IPS-20b (cell line): ENCODE data around the gene PRL.

Experiments
- H3K27ac ChIP-seq: one replicate; pipeline ENCODE4 v1.5.1; 2013; ENCODE audit warnings: low read length
- H3K27me3 ChIP-seq: 2 replicates; pipeline ENCODE4 v1.6.1; 2013; ENCODE audit warnings: mild to moderate bottlenecking, low read length, inconsistent platforms; ENCODE audit not compliant: insufficient read depth
- H3K36me3 ChIP-seq: 2 replicates; pipeline ENCODE4 v1.6.1; 2013; ENCODE audit warnings: low read depth, mild to moderate bottlenecking, inconsistent platforms, low read length, moderate library complexity; ENCODE audit not compliant: insufficient read depth
- H3K4me1 ChIP-seq: 2 replicates; pipeline ENCODE4 v1.6.1; 2013; ENCODE audit warnings: mild to moderate bottlenecking, control low read depth, inconsistent platforms, low read length, moderate library complexity; ENCODE audit not compliant: insufficient read depth
- H3K4me3 ChIP-seq: 2 replicates; pipeline ENCODE4 v1.5.1; 2013; ENCODE audit warnings: mild to moderate bottlenecking, low read length, inconsistent platforms
- H3K9ac ChIP-seq: 2 replicates; pipeline ENCODE4 v1.6.1; 2013; ENCODE audit warnings: low read depth, mild to moderate bottlenecking, inconsistent platforms, low read length, moderate library complexity
- H3K9me3 ChIP-seq: 2 replicates; pipeline ENCODE4 v1.6.1; 2013; ENCODE audit warnings: mild to moderate bottlenecking, low read depth, low read length, inconsistent platforms; ENCODE audit not compliant: insufficient read depth

Gene PRL

DNA sequence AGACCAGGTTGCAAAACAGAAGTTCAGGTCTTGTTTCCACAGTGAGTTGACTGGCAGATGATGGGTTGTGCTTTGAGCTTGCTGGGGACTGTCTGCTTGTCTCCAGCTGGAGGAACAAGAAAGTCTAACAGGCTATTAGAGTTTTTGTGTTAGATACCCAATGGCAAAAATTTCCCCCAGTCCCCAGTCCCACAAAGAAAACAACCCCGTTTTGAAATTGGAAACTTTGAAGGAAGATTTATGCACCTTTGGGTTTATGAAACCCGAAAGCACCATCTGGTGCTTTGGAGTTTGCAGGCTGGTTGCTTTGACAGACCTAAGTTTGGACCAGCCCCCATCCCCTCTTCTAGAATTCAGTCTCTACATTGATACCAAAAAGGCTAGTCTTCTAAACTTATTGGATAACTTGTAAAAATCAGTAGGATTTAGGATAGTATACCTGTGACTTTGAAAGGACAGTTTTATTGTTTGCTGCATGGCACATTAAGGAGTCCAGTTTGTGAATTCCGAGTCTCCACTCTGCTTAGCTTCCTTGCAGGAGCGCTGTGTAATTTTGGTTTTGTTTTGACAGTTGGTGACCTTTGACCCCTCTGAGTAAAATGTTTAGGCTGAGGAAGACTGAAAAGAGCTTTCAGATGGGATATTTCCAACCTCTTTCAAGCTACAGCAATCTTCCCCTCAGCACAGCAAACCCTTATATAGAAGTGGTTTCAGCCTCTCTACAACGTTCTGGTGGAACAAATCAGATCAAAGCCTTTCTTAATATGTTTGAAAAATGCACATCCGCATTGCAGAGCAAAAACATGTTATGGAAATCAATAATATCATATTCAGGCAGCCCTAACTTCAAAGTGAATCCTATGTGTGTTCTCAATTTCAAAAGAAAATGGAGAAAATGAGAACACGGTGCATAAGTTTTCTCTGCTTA, 25.5 kb upstream of the PRL start:
- Histone ChIP-seq H3K9me3 (no peaks in the 10 kb centered on the region; the same call in 1 of the 2 replicates), H3K4me1 (no peaks in the 10 kb centered on the region), H3K4me3 (no peak overlapping the region), H3K27me3 (no peaks in the 10 kb centered on the region), H3K36me3 (no peaks in the 10 kb centered on the region), H3K27ac (no peak overlapping the region), H3K9ac (no peak overlapping the region)

DNA sequence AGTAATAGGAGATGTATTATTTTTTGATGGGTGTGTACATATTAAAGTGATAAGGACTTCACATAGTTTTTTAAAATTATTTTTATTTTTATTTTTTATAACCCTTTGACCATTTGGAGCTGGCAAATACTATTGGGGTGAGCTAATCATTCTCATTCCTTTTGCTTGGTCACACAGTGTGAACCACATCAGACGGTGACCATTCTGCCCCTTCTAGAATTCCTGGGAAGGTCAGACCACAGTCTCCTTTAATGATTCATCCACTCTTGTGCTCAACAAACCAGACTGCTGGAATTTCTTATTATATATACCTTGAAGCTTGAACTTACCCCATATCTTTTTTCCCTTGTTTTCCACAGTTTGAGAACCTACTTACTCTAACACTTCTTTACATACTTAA, 23.9 kb upstream of the PRL start:
- no peaks in the 10 kb centered on the region for H3K36me3 ChIP-seq
- H3K9ac ChIP-seq, result no peak overlapping the region
- H3K9me3 ChIP-seq, result no peaks in the 10 kb centered on the region; the same call in none of the 2 replicates

DNA sequence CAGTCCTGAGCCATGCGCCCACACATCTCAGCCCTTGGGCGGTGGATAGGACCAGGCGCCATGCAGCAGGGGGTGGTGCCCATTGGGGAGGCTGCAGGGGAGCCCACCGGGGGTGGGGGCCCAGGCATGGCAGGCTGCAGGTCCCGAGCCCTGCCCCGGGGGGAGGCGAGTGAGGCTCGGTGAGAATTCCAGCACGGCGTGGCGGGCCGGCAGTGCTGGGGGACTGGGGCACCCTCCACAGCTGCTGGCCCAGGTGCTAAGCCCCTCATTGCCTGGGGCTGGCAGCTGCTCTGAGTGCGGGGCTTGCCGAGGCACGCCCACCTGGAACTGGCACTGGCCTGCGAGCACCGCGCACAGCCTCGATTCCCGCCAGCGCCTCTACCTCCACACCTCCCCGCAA, 21.6 kb upstream of the PRL start:
- no peaks in the 10 kb centered on the region for H3K4me1 ChIP-seq
- H3K9ac ChIP-seq, result no peak overlapping the region
- H3K36me3 ChIP-seq, result no peaks in the 10 kb centered on the region
- peaks cover 14% of the 10 kb centered on the region for H3K9me3 ChIP-seq
- no peak overlapping the region for H3K27ac ChIP-seq
- H3K4me3 ChIP-seq, result no peak overlapping the region
- no peaks in the 10 kb centered on the region for H3K27me3 ChIP-seq

More for the DNA sequence above, 23.9 kb upstream of the PRL start:
- H3K4me3 ChIP-seq, result no peak overlapping the region
- H3K27me3 ChIP-seq, result no peaks in the 10 kb centered on the region
- H3K4me1 ChIP-seq, result no peaks in the 10 kb centered on the region
- no peak overlapping the region for H3K27ac ChIP-seq

DNA sequence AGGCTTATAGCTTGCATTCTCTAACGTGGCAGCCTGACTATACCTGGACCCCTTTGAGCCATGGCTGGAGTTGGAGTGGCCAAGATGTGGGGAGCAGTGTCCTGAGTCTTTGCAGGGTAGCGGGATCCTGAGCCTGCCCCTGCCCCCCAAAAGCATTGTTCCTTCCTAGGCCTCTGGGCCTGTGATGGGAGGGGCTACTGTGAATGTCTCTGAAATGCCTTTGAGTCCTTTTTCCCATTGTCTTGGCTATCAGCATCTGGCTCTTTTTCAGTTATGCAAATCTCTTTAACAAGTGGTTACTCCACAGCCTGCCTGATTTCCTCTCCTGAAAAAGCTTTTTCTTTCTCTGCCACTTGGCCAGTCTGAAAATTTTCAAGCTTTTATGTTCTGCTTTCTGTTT, 17.0 kb upstream of the PRL start:
- H3K27me3 ChIP-seq, result no peaks in the 10 kb centered on the region
- no peaks in the 10 kb centered on the region for H3K4me1 ChIP-seq
- no peak overlapping the region for H3K27ac ChIP-seq
- H3K9me3 ChIP-seq, result peaks cover 51% of the 10 kb centered on the region
- no peak overlapping the region for H3K4me3 ChIP-seq
- H3K9ac ChIP-seq, result no peak overlapping the region
- no peaks in the 10 kb centered on the region for H3K36me3 ChIP-seq

DNA sequence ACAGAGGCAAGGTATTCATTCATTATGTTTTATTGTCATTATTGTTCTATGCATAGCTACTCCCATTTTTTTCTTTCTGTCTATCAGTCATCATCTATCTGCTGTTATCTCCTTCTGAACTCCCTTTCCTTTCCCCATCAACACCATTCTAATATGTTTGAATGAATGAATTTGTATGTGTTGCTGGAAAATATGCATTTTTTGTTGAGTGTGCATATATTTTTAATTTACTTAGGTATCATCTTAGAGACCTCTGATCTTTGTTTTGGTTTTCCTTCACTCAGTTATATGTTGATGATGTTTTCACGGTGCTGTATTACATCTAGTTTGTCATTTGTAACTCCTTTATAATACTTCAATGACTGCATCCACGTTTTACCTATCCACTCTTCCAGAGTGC, 12.1 kb upstream of the PRL start:
- Histone ChIP-seq H3K4me3 (no peak overlapping the region), H3K9me3 (peaks cover 42% of the 10 kb centered on the region)

DNA sequence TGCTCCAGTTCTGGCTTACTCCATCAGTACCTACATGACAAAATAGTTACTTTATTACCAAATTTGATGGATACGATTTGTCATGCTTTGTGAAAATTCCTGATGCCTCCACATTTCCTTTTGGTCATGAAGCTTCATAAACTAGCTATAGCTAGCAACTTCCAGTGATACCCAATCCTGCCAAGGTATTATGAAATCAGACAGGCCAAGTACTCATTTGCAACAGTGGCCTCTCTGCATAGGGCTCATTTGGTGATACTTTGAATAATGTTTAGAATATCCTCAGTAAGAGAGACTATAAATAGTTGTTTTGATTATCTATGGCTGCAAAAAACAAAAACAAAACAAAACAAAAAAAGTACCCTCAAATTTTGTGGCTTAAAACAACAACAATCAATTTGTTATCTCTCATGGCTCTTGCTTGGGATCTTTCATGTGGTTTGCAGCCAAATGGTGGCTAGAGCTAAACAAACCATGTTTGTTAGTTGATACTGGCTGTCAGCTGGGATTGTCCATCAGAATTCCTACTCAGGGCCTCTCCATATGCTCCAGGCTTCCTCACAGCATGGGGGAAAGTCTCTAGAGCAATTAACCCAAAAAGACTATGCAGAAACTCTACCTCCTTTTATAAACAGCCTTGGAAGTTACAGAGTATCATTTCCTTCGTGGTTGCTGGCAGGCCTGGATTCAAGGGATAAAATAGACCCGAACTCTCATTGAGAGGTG, 10.1 kb upstream of the PRL start:
- Histone ChIP-seq H3K4me3 (no peak overlapping the region), H3K27me3 (no peaks in the 10 kb centered on the region), H3K4me1 (peaks cover 3% of the 10 kb centered on the region; the same call in 1 of the 2 replicates), H3K9me3 (peaks cover 22% of the 10 kb centered on the region), H3K36me3 (no peaks in the 10 kb centered on the region), H3K9ac (no peak overlapping the region), H3K27ac (no peak overlapping the region)

More for the DNA sequence above, 12.1 kb upstream of the PRL start:
- no peak overlapping the region for H3K27ac ChIP-seq
- no peak overlapping the region for H3K9ac ChIP-seq
- no peaks in the 10 kb centered on the region for H3K36me3 ChIP-seq
- no peaks in the 10 kb centered on the region for H3K27me3 ChIP-seq
- peaks cover 3% of the 10 kb centered on the region; the same call in 1 of the 2 replicates for H3K4me1 ChIP-seq

DNA sequence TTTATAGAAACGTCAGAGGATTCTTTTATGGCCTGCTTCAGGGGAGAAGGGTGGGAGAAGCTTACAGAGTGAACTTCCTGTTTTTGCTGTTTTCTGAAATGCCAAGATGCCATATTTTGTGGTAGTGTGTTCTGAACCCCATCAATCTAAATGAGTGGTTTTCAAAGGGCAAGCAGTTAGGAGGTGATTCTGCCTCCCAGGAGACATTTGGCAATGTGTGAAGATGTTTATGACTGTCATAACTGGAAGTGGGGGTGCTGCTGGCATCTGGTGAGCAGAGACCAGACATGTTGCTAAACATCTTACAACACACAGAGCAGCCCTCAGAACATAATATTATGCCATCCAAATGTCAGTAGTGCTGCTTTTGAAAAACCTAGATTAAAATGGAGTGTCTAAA, 6.0 kb upstream of the PRL start:
- no peaks in the 10 kb centered on the region for H3K36me3 ChIP-seq
- no peaks in the 10 kb centered on the region for H3K9me3 ChIP-seq
- H3K9ac ChIP-seq, result no peak overlapping the region
- peaks cover 3% of the 10 kb centered on the region; the same call in 1 of the 2 replicates for H3K4me1 ChIP-seq
- no peak overlapping the region for H3K27ac ChIP-seq
- H3K4me3 ChIP-seq, result no peak overlapping the region
- H3K27me3 ChIP-seq, result no peaks in the 10 kb centered on the region

DNA sequence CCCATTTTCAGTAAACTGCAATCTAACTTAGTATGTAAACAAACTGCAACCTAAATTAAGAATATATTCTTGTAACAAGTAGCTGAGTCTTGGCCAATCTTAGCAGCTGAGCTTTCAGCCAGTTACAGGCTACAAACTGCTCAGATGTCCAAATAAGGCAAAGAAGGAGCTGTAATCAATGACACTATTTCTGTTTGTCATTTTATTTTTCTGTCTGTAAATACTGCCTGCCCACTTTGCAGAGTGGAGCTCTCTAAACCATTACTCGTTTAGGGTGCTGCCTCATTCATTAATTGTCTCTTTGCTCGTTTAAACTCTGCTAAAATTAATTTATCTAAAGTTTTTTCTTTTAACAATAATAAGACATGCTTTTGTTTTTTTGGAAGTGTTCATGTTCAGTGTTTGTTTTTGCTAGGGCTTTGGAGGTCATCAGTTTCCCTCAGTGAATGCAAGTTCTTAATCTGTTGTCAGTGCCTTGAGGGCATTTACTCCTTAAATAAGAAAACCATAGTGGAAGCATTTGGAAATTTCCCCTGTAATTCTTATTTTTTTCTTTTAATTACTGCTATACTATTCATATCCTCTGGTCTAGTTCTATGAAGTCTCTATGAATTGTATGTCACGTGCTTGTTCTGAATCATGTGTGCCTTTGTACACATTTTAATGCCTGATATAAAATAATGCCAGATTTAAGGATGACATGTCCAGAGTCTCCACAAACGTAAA, 3.6 kb upstream of the PRL start:
- Histone ChIP-seq H3K9ac (no peak overlapping the region), H3K4me1 (no peaks in the 10 kb centered on the region), H3K27ac (no peak overlapping the region), H3K9me3 (no peaks in the 10 kb centered on the region), H3K27me3 (no peaks in the 10 kb centered on the region), H3K4me3 (no peak overlapping the region), H3K36me3 (no peaks in the 10 kb centered on the region)

DNA sequence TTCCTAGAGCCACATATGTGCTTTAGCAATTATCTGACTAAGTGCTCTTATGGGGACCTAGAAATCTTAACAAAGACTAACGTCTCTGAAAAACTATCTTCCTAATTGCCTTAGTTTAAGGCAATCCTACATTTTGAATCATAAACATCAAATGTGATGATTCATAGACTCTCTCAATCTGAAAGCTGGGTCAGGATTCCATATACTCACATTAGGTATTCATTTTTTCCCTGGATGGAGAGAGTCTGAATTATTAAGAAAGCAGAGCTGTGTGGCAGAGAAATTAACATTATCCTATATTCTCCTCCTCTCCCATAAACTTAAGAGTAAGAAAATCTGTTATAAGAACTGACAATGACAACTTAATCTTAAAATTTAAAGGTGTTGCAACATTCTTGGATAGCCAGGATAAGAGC, 1.6 kb upstream of the PRL start:
- Histone ChIP-seq H3K27me3 (no peaks in the 10 kb centered on the region), H3K36me3 (no peaks in the 10 kb centered on the region), H3K4me3 (no peak overlapping the region), H3K4me1 (no peaks in the 10 kb centered on the region), H3K9ac (no peak overlapping the region), H3K9me3 (no peaks in the 10 kb centered on the region), H3K27ac (no peak overlapping the region)

DNA sequence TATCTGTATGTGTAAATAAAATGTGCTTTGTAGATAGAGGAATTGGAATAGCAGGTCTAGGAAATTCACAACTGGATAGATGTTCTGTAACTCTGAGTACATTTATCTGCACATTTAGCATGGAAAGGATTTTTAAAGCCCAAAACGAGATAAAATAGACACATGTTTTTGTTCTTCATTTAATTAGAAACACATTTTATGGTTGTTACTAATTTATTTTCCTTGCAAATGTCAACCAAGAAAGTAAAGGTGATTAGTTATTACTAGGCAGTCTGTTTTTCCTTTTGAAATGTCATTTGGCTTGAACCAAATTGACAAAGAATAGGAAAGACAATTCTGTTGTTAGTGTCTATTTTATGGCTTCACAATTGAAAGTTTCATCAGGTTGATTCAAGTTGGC, 769 bp downstream of the PRL start:
- Histone ChIP-seq H3K27me3 (no peaks in the 10 kb centered on the region), H3K4me3 (no peak overlapping the region), H3K36me3 (no peaks in the 10 kb centered on the region), H3K9ac (no peak overlapping the region), H3K9me3 (no peaks in the 10 kb centered on the region), H3K27ac (no peak overlapping the region), H3K4me1 (no peaks in the 10 kb centered on the region)

DNA sequence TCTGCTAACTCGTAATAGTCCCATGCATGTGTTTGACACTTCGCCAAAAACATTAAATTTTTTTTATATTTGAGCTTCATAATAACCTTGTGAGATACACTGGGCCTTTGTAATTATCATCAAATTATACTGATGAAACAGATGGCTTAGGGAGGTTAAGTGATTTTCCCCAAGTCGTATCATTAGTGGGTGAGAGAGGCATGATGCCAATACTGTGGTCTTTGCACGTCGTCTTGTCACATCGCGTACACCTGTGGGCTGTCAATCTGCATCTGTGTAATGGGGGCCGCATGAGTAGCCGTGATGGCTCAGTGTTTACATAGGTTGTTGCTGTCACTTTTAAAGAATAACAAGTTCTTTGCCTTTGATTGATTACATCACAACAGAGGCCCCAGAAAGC, 1.7 kb downstream of the PRL start:
- Histone ChIP-seq H3K4me3 (no peak overlapping the region), H3K4me1 (peaks cover 2% of the 10 kb centered on the region; the same call in 1 of the 2 replicates), H3K27ac (no peak overlapping the region), H3K27me3 (no peaks in the 10 kb centered on the region), H3K9ac (no peak overlapping the region), H3K9me3 (no peaks in the 10 kb centered on the region), H3K36me3 (no peaks in the 10 kb centered on the region)
